ENCODE data around the gene GJB6.

DNA sequence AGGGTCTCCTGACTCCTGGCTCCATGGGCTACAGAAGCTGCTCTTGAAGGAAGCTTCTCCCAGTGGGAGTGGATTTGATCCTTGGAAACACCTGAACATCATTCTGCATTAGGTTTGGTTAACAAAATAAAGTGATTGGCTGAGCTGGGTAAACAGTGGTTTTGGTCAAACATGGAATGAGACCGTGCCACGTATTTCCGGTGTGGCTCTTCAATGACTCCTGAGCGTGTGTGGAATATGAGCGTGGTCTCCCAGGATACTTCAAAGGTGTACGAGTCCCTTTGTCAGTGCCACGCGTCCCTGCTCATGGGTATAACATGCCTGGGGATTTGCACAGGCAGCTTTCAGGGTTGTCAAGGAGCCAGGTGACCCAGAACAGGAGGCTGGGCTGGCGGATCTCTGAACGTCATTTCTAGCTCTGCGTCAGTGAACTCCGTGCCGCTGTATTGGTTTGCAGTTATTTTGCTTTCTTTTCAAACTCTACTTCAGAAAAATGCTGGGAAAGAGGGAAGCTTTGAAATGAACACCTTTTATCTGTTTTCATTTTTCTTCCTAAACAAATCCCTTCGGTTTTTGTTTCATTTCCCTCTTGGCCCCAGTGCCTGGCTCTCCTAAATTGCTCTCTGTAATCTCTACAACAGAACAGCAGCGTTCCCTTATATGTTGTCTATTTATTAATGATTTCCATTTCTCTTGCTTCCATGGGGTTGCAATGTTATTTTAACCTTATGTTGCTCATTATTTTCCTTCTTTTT is 26.3 kb upstream of the GJB6 start:
- TF ChIP-seq, protein P1, sequence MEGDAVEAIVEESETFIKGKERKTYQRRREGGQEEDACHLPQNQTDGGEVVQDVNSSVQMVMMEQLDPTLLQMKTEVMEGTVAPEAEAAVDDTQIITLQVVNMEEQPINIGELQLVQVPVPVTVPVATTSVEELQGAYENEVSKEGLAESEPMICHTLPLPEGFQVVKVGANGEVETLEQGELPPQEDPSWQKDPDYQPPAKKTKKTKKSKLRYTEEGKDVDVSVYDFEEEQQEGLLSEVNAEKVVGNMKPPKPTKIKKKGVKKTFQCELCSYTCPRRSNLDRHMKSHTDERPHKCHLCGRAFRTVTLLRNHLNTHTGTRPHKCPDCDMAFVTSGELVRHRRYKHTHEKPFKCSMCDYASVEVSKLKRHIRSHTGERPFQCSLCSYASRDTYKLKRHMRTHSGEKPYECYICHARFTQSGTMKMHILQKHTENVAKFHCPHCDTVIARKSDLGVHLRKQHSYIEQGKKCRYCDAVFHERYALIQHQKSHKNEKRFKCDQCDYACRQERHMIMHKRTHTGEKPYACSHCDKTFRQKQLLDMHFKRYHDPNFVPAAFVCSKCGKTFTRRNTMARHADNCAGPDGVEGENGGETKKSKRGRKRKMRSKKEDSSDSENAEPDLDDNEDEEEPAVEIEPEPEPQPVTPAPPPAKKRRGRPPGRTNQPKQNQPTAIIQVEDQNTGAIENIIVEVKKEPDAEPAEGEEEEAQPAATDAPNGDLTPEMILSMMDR (conservative IDR thresholded peaks at IDR 0.05; ENCODE audit: low read depth, low read length) = no peak
- TF ChIP-seq EZH2phosphoT487 (IDR thresholded peaks at IDR 0.05; ENCODE audit: borderline replicate concordance, low read length) = no peak
